Panc1 (cell line): ENCODE measurements around the gene PPT2. TPM values are rescaled to one million over a fixed set of nuclear protein-coding genes. Genes with fewer than 3 reads are reported as not detected.
A peak's percentile ranks its signal among the peaks of the same experiment; 100 is the strongest.
"Not testable (repeated sequence)": the region's sequence is repeated elsewhere in the genome, so short reads cannot be mapped to it uniquely, and the experiment has no call there.

Experiments used
- ATAC-seq: fragments of 200-7000 bp; cut with Tn5 transposase; 2 replicates; pipeline ENCODE4 v1.9.1; 2020; ENCODE audit warnings: mild to moderate bottlenecking, moderate library complexity
- BruUV-seq: library from RNA; stranded (reverse); fragments of 400-500 nt; replicated peaks from 2 replicates; lab custom pipeline; 2021; lab: Mats Ljungman, UMichigan
- CTCF ChIA-PET: fragments of 300-600 bp; sonication (Branson Sonifier 250); formaldehyde crosslinking; loops from one replicate; lab custom pipeline; 2022; ENCODE audit warnings: antibody characterized with exemption; lab: Charles Lee
- POLR2A ChIA-PET: fragments of 300-600 bp; sonication (Branson Sonifier 250); formaldehyde crosslinking; loops from one replicate; lab custom pipeline; 2022; ENCODE audit warnings: antibody characterized with exemption; lab: Charles Lee
- DNase-seq: peaks from one replicate; pipeline ENCODE4 v3.0.0-alpha.2; 2010; ENCODE audit warnings: low read depth, low spot score
- H3K27ac ChIP-seq: 2 replicates; pipeline ENCODE4 v1.5.1; 2011; ENCODE audit warnings: mild to moderate bottlenecking, low read length, inconsistent platforms
- H3K27me3 ChIP-seq: fragments of 200-500 bp; sonication (Bioruptor generic); 2 replicates; pipeline ENCODE4 v1.6.0; 2014; ENCODE audit warnings: low read length, inconsistent platforms; ENCODE audit not compliant: control insufficient read depth, insufficient read depth
- H3K36me3 ChIP-seq: fragments of 200-500 bp; sonication (Bioruptor generic); 2 replicates; pipeline ENCODE4 v1.5.1; 2014; ENCODE audit warnings: inconsistent platforms, mild to moderate bottlenecking, low read length, moderate library complexity; ENCODE audit not compliant: control insufficient read depth, insufficient read depth
- H3K4me1 ChIP-seq: 2 replicates; pipeline ENCODE4 v1.5.1; 2011; ENCODE audit warnings: inconsistent platforms, mild to moderate bottlenecking, low read length, moderate library complexity; ENCODE audit not compliant: control insufficient read depth, insufficient read depth
- H3K4me3 ChIP-seq, 2 experiments: 2 replicates each; pipeline ENCODE4 v1.5.1; 2011 to 2012; ENCODE audit warnings: low read depth in 2 of 2, low read length in 2 of 2, mild to moderate bottlenecking in 2 of 2, inconsistent platforms in 1 of 2, moderate library complexity in 1 of 2
- H3K9me3 ChIP-seq: fragments of 200-500 bp; sonication (Bioruptor generic); 2 replicates; pipeline ENCODE4 v1.5.1; 2014; ENCODE audit warnings: low read depth, mild to moderate bottlenecking, inconsistent platforms, low read length, moderate library complexity; ENCODE audit not compliant: control insufficient read depth, insufficient read depth
- POLR2AphosphoS5 ChIP-seq: IDR thresholded peaks from 2 replicates; pipeline ENCODE4 v1.6.1; 2012; ENCODE audit warnings: mild to moderate bottlenecking, low read depth, low read length, moderate library complexity
- REST ChIP-seq, 2 experiments: IDR thresholded peaks; 2 replicates each; pipeline ENCODE4 v1.6.1; 2011 to 2012; ENCODE audit warnings: low read depth in 2 of 2, control low read depth in 1 of 2, low read length in 1 of 2, mild to moderate bottlenecking in 1 of 2, moderate library complexity in 1 of 2; ENCODE audit not compliant: insufficient read depth in 1 of 2
- SIN3A ChIP-seq: IDR thresholded peaks from 2 replicates; pipeline ENCODE4 v1.6.1; 2012; ENCODE audit warnings: low read depth, mild to moderate bottlenecking, low read length, moderate library complexity, borderline replicate concordance; ENCODE audit not compliant: insufficient read depth
- TCF7L2 ChIP-seq: IDR thresholded peaks from 2 replicates; pipeline ENCODE4 v1.6.1; 2011; ENCODE audit warnings: mild to moderate bottlenecking, low read depth, low read length, inconsistent platforms
- in situ Hi-C: cut with HindIII; loops from 2 replicates; pipeline ENCODE4 v1.10.0; 2016; ENCODE audit warnings: low sequenced_read_pairs, low pct_unique_long_range_greater_than_20kb
- intact Hi-C: fragments of 100-400 bp; cut with micrococcal nuclease; formaldehyde crosslinking; loops from one replicate; pipeline ENCODE4 v1.10.0; 2022; ENCODE audit not compliant: unreplicated experiment
- total RNA-seq: library from RNA; stranded (reverse); gene quantifications from one replicate; pipeline ENCODE4 v1.2.1, GENCODE V29; 2021; ENCODE audit not compliant: unreplicated experiment
- TF ChIP-seq, protein P1 (sequence below): fragments of 450-650 bp; IDR thresholded peaks from 2 replicates; pipeline ENCODE4 v1.5.1; 2017; ENCODE audit warnings: mild to moderate bottlenecking

The PPT2 gene
- total RNA-seq, 1 experiment from 2014 or later: 20.1 TPM

DNA sequence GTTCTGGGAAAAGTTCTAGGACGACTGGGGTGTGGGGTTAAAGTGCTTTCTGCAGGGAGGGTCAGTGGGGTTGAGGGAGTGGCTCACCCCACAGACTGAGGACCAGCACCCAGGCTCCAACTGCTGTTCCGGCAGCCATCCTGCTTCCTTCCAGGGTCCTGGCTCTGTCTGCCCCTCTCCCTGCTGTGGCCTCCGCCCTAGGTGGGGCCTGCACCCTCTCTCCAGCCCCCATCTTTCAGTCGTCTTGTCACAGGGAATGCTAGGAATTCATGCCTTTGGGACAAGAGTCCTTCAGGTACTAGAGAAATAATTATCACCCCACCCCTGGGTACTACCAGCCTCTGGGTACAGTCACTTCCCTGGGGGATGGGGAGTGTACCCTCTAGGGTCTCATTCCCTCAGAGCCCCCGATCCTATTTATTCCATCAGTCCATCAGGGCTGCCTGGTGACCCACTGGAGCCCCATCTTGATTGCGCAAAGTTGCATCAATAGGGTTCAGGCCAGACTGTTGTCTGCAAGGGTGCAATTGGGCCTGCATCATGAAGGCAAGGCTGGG lies 30.2 kb downstream of the PPT2 start, which contains the start of gene AGER:
Gene AGER (minus strand): TSS at position 170 of the 557 bp plus-strand sequence. CDS start 31 bp downstream, at position 139.
- no peak for ATAC-seq
- no peak for DNase-seq
- Histone ChIP-seq H3K4me3 (no peak within 1 kb of the TSS), H3K27ac (peak within 1 kb of the TSS; percentile 45; the same call in 1 of the 2 replicates), H3K36me3 (no peaks in the 10 kb centered on the region; the same call in 1 of the 2 replicates), H3K9me3 (no peaks in the 10 kb centered on the region), H3K27me3 (no peaks in the 10 kb centered on the region), H3K4me1 (peaks cover 16% of the 10 kb centered on the region)
- POLR2A ChIA-PET: no interaction called here
- TF ChIP-seq, protein P1, sequence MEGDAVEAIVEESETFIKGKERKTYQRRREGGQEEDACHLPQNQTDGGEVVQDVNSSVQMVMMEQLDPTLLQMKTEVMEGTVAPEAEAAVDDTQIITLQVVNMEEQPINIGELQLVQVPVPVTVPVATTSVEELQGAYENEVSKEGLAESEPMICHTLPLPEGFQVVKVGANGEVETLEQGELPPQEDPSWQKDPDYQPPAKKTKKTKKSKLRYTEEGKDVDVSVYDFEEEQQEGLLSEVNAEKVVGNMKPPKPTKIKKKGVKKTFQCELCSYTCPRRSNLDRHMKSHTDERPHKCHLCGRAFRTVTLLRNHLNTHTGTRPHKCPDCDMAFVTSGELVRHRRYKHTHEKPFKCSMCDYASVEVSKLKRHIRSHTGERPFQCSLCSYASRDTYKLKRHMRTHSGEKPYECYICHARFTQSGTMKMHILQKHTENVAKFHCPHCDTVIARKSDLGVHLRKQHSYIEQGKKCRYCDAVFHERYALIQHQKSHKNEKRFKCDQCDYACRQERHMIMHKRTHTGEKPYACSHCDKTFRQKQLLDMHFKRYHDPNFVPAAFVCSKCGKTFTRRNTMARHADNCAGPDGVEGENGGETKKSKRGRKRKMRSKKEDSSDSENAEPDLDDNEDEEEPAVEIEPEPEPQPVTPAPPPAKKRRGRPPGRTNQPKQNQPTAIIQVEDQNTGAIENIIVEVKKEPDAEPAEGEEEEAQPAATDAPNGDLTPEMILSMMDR: no peak
- TF ChIP-seq POLR2AphosphoS5: no peak
- no peak for TF ChIP-seq REST (IDR thresholded peaks at IDR 0.05; ENCODE audit: insufficient read depth in 1 of 2, low read depth in 2 of 2, low read length in 1 of 2)
- TF ChIP-seq TCF7L2: no peak
- no peak for TF ChIP-seq SIN3A
- CTCF ChIA-PET: no interaction called here
- BruUV-seq: no TSS peak
- in situ Hi-C loops (no loop called here), intact Hi-C loops (no loop called here)

DNA sequence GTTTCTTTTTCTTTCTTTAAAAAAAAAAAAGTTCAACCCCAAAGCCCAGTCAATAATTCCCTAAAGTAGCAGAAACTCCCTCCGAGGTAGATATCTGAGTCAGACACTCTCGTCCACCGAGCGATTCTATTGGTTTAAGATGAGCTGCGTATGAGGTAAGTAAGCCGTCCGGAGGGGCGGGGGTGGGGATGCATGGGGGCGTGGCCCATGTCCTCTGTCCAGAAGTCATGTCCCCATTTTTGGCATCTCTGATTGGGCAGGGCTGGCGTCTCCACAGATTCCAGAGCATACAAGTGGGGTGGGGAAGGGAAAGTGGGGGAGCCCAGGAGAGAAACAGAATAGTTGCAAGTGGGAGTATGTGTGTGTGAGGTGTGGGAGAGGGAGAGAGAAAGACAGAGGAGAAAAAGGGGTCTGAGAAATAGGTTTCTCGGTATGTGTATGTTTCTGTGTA lies 31.8 kb downstream of the PPT2 start:
- H3K27ac ChIP-seq: not testable (repeated sequence)

DNA sequence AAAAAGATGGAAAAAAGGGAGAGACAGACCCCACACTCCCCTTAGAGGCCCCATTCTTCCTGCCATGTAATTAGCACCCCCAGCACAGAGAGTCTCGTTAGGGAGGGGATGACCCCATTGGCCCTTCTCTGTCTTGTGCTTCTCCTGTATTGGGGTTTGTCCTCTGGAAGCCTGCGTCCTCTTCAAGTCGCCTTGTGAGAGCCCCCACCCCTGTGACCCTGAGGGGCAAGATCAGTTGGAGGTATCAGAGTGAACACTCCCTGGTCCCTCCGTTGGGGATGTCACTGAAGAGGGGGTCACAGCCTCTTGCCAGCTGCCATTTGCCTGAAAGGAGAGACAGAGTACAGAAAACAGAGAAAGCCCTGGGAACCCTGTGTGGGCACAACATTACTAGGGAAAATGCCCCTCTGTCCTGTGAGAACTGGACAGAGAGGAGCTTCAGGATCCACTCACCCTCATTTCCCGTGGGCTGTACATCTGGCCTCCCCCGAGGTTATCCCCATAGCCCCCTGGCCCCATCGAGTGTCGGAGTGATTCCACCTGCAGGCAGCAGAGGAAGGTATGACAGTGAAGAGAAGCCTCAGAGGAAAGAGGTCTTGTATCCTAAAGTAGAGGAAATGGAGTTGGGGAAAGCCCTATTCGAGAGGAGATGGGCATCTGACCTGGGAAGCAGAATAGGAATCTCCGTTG lies 32.4 kb downstream of the PPT2 start:
- POLR2A ChIA-PET: interaction anchor here (0.7 kb wide), 1 partner anchor 48 kb away, joined by 7 read pairs; no protein-coding TSS in a partner anchor
- intact Hi-C loops: not testable (repeated sequence)

More for the DNA sequence above, 31.8 kb downstream of the PPT2 start:
- intact Hi-C loops, H3K4me3 ChIP-seq, H3K27me3 ChIP-seq, BruUV-seq, H3K36me3 ChIP-seq, H3K9me3 ChIP-seq, in situ Hi-C loops, DNase-seq: not testable (repeated sequence)
- ChIA-PET CTCF (interaction anchor here (0.6 to 0.9 kb wide), 5 partner anchors 9 to 603 kb away, joined by 3 to 7 read pairs (median 3); no protein-coding TSS in a partner anchor), POLR2A (interaction anchor here (0.6 to 0.7 kb wide), 2 partner anchors 22 to 48 kb away, joined by 3 to 7 read pairs; no protein-coding TSS in a partner anchor)
- peaks cover 17% of the 10 kb centered on the region for H3K4me1 ChIP-seq
- peak; percentile 68 for ATAC-seq

More for the DNA sequence above, 32.4 kb downstream of the PPT2 start:
- ATAC-seq, H3K27ac ChIP-seq, BruUV-seq, DNase-seq, H3K4me3 ChIP-seq, H3K9me3 ChIP-seq, H3K36me3 ChIP-seq, in situ Hi-C loops, H3K27me3 ChIP-seq: not testable (repeated sequence)
- H3K4me1 ChIP-seq: peaks cover 22% of the 10 kb centered on the region
- CTCF ChIA-PET: interaction anchor here (0.7 to 0.9 kb wide), 3 partner anchors 9 to 599 kb away, joined by 3 to 7 read pairs (median 3); no protein-coding TSS in a partner anchor
